ENCODE results near the gene THAP7. TPM values are rescaled to one million over a fixed set of nuclear protein-coding genes. Genes with fewer than 3 reads are reported as not detected.

THAP7 gene
- total and polyA plus RNA-seq, 2 experiments from 2014 or later = 21.8 to 25.9 TPM

DNA sequence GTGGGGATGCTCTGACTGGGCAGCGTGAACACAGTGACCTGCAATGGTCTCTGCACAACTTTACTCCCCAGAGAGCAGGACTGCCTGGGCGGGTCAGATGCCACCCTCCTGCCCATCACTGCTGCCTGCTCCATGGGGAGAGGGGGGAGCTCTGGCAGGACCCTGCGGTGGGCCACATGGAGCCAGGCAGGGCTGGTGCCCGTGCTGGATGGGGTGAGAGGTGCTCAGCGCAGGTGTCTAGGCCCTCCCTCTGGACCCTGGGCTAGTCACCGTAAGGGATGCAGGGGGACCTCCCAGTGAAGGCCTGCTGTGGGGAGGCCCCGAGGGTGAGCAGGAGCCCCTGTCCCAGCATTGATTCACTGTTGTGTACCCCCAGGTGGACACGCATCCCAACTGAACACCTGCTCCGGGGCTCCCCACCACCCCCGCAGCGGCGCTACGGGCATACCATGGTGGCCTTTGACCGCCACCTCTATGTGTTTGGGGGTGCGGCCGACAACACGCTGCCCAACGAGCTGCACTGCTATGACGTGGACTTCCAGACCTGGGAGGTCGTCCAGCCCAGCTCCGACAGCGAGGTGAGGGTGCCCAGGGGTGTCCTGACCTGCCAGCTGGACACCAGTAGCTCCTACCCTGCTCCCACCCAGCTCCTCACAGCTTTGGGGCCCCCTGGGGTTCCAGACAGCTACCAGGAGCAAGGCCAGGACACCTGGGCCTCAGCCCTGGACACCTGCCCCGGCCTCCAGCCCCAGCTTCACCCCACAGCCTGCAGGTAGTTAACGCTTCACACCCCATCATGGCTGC is 10.5 kb downstream of the THAP7 start (continued):
- TF ChIP-seq, protein P1, sequence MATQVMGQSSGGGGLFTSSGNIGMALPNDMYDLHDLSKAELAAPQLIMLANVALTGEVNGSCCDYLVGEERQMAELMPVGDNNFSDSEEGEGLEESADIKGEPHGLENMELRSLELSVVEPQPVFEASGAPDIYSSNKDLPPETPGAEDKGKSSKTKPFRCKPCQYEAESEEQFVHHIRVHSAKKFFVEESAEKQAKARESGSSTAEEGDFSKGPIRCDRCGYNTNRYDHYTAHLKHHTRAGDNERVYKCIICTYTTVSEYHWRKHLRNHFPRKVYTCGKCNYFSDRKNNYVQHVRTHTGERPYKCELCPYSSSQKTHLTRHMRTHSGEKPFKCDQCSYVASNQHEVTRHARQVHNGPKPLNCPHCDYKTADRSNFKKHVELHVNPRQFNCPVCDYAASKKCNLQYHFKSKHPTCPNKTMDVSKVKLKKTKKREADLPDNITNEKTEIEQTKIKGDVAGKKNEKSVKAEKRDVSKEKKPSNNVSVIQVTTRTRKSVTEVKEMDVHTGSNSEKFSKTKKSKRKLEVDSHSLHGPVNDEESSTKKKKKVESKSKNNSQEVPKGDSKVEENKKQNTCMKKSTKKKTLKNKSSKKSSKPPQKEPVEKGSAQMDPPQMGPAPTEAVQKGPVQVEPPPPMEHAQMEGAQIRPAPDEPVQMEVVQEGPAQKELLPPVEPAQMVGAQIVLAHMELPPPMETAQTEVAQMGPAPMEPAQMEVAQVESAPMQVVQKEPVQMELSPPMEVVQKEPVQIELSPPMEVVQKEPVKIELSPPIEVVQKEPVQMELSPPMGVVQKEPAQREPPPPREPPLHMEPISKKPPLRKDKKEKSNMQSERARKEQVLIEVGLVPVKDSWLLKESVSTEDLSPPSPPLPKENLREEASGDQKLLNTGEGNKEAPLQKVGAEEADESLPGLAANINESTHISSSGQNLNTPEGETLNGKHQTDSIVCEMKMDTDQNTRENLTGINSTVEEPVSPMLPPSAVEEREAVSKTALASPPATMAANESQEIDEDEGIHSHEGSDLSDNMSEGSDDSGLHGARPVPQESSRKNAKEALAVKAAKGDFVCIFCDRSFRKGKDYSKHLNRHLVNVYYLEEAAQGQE (IDR thresholded peaks at IDR 0.05; ENCODE audit: unreplicated experiment) = no peak
- TF ChIP-seq, protein P2, sequence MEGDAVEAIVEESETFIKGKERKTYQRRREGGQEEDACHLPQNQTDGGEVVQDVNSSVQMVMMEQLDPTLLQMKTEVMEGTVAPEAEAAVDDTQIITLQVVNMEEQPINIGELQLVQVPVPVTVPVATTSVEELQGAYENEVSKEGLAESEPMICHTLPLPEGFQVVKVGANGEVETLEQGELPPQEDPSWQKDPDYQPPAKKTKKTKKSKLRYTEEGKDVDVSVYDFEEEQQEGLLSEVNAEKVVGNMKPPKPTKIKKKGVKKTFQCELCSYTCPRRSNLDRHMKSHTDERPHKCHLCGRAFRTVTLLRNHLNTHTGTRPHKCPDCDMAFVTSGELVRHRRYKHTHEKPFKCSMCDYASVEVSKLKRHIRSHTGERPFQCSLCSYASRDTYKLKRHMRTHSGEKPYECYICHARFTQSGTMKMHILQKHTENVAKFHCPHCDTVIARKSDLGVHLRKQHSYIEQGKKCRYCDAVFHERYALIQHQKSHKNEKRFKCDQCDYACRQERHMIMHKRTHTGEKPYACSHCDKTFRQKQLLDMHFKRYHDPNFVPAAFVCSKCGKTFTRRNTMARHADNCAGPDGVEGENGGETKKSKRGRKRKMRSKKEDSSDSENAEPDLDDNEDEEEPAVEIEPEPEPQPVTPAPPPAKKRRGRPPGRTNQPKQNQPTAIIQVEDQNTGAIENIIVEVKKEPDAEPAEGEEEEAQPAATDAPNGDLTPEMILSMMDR (conservative IDR thresholded peaks at IDR 0.05; ENCODE audit: low read depth in 2 of 2) = no peak

DNA sequence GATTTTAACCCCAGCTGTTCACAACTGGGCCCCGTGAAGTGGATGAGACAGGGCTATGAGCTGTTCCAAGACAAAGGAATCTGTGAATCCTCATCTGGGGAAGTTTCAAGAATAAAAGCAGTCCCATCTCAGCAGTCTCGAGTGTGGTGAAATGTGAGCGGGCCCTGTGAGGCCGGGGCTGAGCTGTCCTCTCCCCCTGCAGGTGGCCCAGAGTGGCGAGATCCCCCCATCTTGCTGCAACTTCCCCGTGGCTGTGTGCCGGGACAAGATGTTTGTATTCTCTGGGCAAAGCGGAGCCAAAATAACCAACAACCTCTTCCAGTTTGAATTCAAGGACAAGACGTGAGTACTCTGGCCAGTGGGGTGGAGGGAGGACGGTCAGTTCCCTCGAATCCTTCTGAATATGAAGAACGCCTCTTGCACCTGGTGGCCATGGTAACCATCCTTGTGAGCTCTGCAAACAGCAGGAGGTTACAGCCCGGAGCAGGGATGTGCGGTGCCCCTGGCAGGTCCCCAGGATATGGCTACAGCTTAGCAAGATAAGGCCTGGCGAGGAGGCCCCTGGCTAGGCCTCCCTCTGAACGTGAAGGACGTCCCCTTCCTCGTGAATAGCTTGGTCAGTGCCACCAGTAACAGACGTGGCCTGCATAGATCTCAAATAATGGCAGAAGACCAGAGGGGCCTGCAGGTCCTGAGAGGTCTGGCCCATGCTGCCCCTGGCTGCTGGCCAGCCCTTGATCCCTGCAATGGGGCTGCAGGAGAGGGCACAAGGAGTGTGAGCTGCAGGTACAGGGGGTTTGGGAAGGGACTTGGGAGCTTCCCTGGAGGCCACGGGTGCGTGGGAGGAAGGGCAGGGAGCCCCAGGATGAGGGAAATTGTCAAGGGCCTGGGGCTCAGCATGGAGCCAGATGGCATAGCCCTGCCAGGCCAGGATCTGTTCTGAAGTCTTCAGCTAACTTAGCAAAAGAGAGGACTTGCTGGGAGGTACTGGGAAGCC is 11.4 kb downstream of the THAP7 start:
- Histone ChIP-seq H3K4me1 (ENCODE audit: insufficient read depth) (no peaks in the 10 kb centered on the region), H3K9me2 (ENCODE audit: insufficient read depth) (no peaks in the 10 kb centered on the region), H4K20me1 (replicated peaks; ENCODE audit: insufficient read depth) (no peaks in the 10 kb centered on the region), H3K79me2 (replicated peaks; ENCODE audit: insufficient read depth) (no peaks in the 10 kb centered on the region), H3K4me3 (no peak overlapping the region), H3K27ac (ENCODE audit: low read depth) (no peak overlapping the region), H3K27me3 (ENCODE audit: insufficient read depth) (no peaks in the 10 kb centered on the region), H2AFZ (no peak overlapping the region), H3K36me3 (ENCODE audit: insufficient read depth) (no peaks in the 10 kb centered on the region), H3K4me2 (no peak overlapping the region), H3F3A (replicated peaks; ENCODE audit: low read depth) (no peaks in the 10 kb centered on the region)
- Mint-ChIP-seq H3K9me3 (no peaks in the 10 kb centered on the region), H3K27me3 (ENCODE audit: insufficient read depth, low read depth, poor library complexity) (peaks cover 5% of the 10 kb centered on the region), H3K36me3 (ENCODE audit: low read depth) (peaks cover 8% of the 10 kb centered on the region; the same call in 1 of the 3 replicates), H3K4me1 (no peaks in the 10 kb centered on the region; the same call in 2 of the 3 replicates), H3K27ac (no peak overlapping the region), H3K4me3 (no peak overlapping the region)
- ATAC-seq = no peak
- no peak for DNase-seq (ENCODE audit: low spot score)
- TF ChIP-seq POLR2AphosphoS5 (IDR thresholded peaks at IDR 0.05; ENCODE audit: low read depth) = no peak
- no peak for TF ChIP-seq ZNF331 (CRISPR knock-in tag; IDR thresholded peaks at IDR 0.05; ENCODE audit: low read depth)
- TF ChIP-seq, protein P3, sequence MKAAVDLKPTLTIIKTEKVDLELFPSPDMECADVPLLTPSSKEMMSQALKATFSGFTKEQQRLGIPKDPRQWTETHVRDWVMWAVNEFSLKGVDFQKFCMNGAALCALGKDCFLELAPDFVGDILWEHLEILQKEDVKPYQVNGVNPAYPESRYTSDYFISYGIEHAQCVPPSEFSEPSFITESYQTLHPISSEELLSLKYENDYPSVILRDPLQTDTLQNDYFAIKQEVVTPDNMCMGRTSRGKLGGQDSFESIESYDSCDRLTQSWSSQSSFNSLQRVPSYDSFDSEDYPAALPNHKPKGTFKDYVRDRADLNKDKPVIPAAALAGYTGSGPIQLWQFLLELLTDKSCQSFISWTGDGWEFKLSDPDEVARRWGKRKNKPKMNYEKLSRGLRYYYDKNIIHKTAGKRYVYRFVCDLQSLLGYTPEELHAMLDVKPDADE (IDR thresholded peaks at IDR 0.05) = no peak
- TF ChIP-seq CREB1 (CRISPR knock-in tag; IDR thresholded peaks at IDR 0.05; ENCODE audit: low read depth) = no peak
- TF ChIP-seq, protein P2 (conservative IDR thresholded peaks at IDR 0.05; ENCODE audit: low read depth in 2 of 2) = no peak
